22Rv1 (cell line): ENCODE measurements around the gene CLMN.

ENCODE experiments used
- H3K27ac ChIP-seq: fragments of 450-650 bp; 2 replicates; pipeline ENCODE4 v1.5.1; 2017
- CTCF ChIP-seq: fragments of 450-650 bp; IDR thresholded peaks from 2 replicates; pipeline ENCODE4 v1.5.1; 2017; ENCODE audit warnings: mild to moderate bottlenecking
- ZFX ChIP-seq: fragments of 450-650 bp; IDR thresholded peaks from 2 replicates; pipeline ENCODE4 v1.6.1; 2017; ENCODE audit warnings: antibody characterized with exemption, borderline replicate concordance

Gene CLMN

GRCh38 chr14:95199298-95199983 lies 120.3 kb downstream of the CLMN start:
- no peak for TF ChIP-seq CTCF
- no peak for TF ChIP-seq ZFX
- no peak overlapping the region for H3K27ac ChIP-seq

- no peak overlapping the region for H3K27ac ChIP-seq
- no peak for TF ChIP-seq CTCF
- TF ChIP-seq ZFX = no peak
Measured at GRCh38 chr14:95198320-95198719, 121.4 kb downstream of the CLMN start.

GRCh38 chr14:95197551-95197950 lies 122.2 kb downstream of the CLMN start:
- no peak for TF ChIP-seq ZFX
- no peak for TF ChIP-seq CTCF
- no peak overlapping the region for H3K27ac ChIP-seq

- no peak for TF ChIP-seq CTCF
- no peak for TF ChIP-seq ZFX
- no peak overlapping the region for H3K27ac ChIP-seq
Measured at GRCh38 chr14:95196826-95197545, 122.7 kb downstream of the CLMN start.

- TF ChIP-seq CTCF (no peak), ZFX (no peak)
- no peak overlapping the region for H3K27ac ChIP-seq
Measured at GRCh38 chr14:95196268-95196667, 123.4 kb downstream of the CLMN start.

- H3K27ac ChIP-seq = no peak overlapping the region
- no peak for TF ChIP-seq ZFX
- no peak for TF ChIP-seq CTCF
Measured at GRCh38 chr14:95195031-95195430, 124.7 kb downstream of the CLMN start.

- no peak for TF ChIP-seq CTCF
- TF ChIP-seq ZFX = no peak
Measured at GRCh38 chr14:95193081-95193480, 126.6 kb downstream of the CLMN start.

More at GRCh38 chr14:95193081-95193480, 126.6 kb downstream of the CLMN start:
- H3K27ac ChIP-seq = no peak overlapping the region
